Stimulated activated CD4-positive, alpha-beta T cell treated with anti-CD3 and anti-CD28 coated beads, Interleukin-15, amount 100 ng/mL, for 1 hour (primary cell): ENCODE data around the gene ERBB2.

Experiments
- DNase-seq, 2 donors: peaks; one replicate each; pipeline ENCODE4 v3.0.0-alpha.2; 2020; ENCODE audit warnings: low read depth in 1 of 2, low spot score in 1 of 2

Gene ERBB2

DNA sequence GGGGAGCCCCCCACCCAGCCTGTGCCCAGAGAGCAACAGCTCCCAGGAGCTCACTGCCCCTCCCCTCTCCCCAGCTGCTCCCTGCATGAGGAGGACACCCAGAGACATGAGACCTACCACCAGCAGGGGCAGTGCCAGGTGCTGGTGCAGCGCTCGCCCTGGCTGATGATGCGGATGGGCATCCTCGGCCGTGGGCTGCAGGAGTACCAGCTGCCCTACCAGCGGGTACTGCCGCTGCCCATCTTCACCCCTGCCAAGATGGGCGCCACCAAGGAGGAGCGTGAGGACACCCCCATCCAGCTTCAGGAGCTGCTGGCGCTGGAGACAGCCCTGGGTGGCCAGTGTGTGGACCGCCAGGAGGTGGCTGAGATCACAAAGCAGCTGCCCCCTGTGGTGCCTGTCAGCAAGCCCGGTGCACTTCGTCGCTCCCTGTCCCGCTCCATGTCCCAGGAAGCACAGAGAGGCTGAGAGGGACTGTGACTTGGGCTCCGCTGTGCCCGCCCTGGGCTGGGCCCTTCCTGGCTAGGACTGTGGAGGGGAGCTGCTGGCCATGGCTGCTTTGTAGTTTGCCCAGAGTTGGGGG lies 34.1 kb upstream of the ERBB2 start:
- DNase-seq: no peak

DNA sequence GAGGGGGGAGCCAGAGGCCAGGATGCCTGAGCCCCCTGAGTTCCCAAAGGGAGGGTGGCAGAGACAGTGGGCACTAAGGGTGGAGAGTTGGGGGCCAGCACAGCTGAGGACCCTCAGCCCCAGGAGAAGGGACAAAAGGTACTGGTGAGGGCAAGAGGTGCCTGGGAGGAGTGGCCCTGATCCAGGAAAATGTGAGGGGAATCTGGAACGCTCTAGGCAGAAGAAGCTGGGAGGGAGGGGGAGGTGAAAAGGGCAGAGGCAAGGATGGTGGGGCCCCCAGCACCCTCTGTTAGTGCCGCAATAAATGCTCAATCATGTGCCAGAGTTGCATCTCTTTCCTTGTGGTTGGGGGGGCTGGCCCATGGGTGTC lies 33.6 kb upstream of the ERBB2 start:
- no peak for DNase-seq

GRCh38 chr17:39666601-39667261 lies 33.1 kb upstream of the ERBB2 start:
- DNase-seq: no peak

DNA sequence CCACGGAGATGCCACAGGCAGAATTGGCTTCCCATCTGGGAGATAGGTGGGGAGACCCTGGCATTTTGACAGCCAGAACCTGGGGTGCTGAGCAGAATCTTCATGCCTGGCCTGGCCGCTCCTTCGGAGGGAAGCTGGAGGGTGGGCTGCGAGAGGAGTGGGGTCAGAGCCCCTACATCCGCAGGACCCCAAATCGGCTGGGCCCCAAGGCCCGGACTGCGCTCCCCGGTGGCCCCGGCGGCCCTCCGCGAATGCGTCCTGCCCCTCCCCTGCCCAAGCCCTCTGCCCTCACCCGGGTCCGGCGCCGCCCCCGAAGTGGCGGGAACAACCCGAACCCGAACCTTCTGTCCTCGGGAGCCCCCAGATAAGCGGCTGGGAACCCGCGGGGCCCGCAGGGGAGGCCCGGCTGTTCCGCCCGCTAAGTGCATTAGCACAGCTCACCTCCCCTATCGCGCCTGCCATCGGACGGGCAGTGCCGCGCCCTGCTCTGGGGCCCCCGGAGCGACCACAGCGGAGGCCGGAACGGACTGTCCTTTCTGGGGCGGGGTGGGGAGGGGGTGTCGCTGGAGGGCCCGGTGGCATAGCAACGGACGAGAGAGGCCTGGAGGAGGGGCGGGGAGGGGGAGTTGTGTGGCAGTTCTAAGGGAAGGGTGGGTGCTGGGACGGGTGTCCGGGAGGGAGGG lies 32.5 kb upstream of the ERBB2 start:
- no peak for DNase-seq

DNA sequence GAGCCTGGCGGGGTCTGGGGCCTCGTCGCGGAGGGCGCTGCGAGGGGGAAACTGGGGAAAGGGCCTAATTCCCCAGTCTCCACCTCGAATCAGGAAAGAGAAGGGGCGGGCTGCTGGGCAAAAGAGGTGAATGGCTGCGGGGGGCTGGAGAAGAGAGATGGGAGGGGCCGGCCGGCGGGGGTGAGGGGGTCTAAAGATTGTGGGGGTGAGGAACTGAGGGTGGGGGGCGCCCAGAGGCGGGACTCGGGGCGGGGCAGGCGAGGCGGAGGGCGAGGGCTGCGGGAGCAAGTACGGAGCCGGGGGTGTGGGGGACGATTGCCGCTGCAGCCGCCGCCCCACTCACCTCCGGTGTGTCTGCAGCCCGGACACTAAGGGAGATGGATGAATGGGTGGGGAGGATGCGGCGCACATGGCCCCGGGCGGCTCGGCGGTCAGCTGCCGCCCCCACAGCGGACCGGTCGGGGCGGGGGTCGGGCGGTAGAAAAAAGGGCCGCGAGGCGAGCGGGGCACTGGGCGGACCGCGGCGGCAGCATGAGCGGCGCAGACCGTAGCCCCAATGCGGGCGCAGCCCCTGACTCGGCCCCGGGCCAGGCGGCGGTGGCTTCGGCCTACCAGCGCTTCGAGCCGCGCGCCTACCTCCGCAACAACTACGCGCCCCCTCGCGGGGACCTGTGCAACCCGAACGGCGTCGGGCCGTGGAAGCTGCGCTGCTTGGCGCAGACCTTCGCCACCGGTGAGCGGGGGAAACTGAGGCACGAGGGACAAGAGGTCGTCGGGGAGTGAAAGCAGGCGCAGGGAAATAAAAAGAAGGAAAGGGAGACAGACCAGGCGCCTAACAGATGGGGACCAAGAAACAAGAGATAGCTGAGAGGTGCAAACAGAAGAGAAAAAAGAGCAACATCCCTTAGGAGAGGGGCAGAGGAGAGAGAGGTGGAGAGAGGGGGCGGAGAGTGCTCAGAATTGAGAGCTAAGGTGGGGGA lies 31.6 kb upstream of the ERBB2 start, which contains the start of gene PNMT:
Gene PNMT (plus strand): TSS at position 509 of the 980 bp plus-strand sequence. CDS start 23 bp downstream, at position 532.
- DNase-seq: peak; percentile 38 to 69

GRCh38 chr17:39669897-39670735 lies 29.7 kb upstream of the ERBB2 start:
- no peak for DNase-seq

DNA sequence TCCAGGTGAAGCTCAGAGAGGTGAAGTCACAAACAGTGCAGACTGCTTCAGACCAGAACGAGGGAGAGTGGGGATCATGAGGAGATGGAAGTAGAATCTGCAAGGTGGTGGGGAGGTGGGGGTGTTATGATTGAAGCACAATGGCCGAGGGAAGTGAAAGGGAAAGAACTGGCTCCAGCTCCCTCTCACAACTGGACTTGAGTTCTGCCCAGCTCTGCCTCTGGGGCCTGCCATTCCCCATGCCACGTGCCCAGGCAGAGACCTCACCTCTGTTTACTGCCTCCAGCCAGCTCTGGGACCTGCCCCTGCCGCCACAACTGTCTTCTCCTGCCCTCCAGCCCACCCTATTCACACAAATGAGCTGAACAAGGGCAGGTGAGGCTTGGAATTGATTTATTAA lies 29.1 kb upstream of the ERBB2 start:
- DNase-seq: no peak

- DNase-seq: no peak
Observed at GRCh38 chr17:39671651-39672521, 28.0 kb upstream of the ERBB2 start.

- no peak for DNase-seq
Observed at GRCh38 chr17:39672522-39673334, 27.1 kb upstream of the ERBB2 start.

DNA sequence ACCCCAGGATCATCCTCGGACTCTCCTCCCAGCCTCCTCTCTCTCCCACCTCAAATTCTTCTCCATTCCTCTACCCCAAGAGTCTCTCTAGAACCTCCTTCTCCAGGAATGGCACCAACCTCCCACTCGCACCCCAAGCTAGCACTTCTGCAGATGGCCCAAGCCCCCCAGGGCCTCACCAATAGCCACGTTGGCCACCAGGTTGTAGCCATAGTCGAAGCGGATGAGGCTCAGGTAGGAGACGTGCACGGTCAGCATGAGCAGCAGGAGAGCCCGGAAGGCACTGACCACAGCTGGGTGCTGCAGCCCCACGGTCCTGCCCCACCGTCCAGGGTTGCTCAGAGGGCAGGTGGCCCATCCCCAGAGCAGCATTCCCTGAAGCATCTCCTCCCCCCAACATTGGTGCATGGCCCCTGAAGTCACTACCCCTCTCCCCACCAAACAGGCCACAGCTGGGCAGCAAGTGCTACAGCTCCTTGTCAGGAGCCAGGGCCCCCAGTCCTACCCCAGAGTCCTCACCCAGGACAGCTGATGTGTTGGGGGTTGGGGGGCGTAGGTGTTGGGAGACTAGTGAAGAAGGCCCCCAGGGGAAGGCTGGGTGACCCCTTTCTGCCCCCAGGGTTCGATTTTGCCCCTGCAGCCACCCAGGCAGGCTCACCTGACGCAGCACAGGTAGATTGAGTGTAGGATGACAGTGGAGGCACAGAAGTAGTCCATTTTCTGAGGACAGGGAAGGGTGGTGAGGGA lies 26.4 kb upstream of the ERBB2 start:
- no peak for DNase-seq

- DNase-seq: no peak
Observed at GRCh38 chr17:39674179-39674578, 25.7 kb upstream of the ERBB2 start.

DNA sequence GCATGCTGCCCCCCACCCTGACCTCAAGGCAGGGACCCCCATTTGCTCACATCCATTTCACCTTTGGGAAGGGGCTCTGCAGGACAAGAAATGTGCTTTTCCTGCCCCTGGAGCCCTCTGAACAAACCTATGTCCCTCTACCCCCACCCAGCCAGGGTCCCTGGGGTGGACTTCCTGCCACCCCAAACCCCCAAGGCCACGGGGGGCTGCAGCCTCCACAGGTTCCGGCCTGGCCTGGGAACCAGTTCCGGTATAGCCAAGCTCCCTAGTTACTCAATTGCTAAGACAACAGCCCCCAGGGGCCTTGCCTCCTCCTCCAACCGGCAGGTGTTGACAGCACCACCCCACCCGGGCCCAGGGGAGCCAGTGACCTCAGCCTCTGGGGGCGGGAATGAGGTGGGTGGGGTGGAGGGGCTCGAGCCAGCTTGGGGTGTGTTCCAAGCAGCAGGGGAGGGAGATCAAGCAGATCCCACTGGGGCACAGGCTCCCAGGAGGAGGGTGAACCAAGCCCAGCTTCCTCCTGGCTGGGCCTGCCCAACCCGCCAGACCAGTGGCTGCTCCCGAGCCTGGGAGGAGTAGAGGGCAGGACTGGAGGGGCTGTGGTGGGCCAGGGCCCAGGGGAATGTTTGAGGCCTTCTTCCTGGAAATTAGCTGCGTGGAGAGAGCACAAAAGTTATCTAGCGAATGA lies 25.0 kb upstream of the ERBB2 start:
- DNase-seq: no peak

GRCh38 chr17:39675390-39676082 lies 24.3 kb upstream of the ERBB2 start:
- no peak for DNase-seq

DNA sequence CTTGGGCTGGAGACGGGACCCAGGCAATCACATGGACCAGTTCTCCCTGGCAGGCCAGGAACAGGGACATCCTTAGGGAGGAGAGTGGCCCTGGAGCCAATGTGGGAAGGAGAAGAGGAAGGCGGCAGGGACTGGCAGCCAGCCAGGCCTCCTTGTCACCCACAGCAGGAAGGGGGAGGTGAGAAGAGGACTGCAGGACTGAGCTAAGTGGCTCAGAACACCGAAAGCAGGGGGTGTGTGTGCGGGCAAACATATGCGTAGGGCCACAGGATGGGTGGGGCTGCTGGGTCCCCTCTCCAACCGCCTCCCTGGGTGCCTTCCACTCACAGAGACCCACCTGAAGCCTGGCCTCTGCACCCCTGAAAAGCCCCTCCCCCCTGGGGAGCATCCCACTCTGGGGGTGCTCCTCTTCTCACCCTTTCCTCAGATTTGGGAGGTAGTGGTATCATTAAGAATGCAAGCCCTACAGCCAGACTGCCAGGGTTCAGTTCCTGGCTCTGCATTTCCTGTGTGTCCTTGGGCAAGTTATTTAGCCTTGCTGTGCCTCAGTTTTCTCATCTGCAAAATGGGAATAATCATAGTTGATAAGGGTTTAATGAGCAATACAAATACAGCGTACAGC lies 23.6 kb upstream of the ERBB2 start:
- DNase-seq: no peak

DNA sequence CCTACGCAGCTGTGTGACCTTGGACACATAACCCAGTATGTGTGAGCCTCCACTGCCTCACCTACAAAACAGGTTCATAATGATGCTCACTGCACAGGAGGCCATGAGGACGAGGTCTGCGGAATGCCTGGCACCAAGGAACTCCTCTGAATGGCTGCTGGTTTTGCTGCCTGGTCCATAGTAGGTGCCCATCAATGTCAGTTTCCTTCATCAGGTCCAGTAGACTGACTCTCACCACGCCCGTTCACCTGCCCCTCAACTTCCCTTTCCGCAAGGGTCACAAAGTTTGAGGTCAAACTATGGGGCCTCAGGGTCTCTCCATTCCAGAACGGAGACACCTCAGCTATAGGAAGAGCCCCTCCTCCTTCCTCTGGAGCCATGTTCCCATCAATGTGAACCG lies 22.8 kb upstream of the ERBB2 start:
- no peak for DNase-seq
